ENCODE measurements around the gene TOMM20.
"Not testable (repeated sequence)": the region's sequence is repeated elsewhere in the genome, so short reads cannot be mapped to it uniquely, and the experiment has no call there.

TOMM20 gene

GRCh38 chr1:235078480-235079381 lies 49.9 kb downstream of the TOMM20 start:
- DNase-seq (ENCODE audit: low read depth), result no peak

- no peak for DNase-seq (ENCODE audit: low read depth)
These were observed 50.8 kb downstream of the TOMM20 start for GRCh38 chr1:235077571-235078479.

- DNase-seq (ENCODE audit: low read depth), result no peak
These were observed 51.5 kb downstream of the TOMM20 start for GRCh38 chr1:235077163-235077540.

- DNase-seq (ENCODE audit: low read depth), result no peak
These were observed 52.0 kb downstream of the TOMM20 start for GRCh38 chr1:235076504-235077162.

- DNase-seq (ENCODE audit: low read depth), result no peak
These were observed 52.8 kb downstream of the TOMM20 start for GRCh38 chr1:235075777-235076308.

GRCh38 chr1:235075048-235075776 lies 53.4 kb downstream of the TOMM20 start:
- peak; percentile 58 for DNase-seq (ENCODE audit: low read depth)

- no peak for DNase-seq (ENCODE audit: low read depth)
These were observed 54.1 kb downstream of the TOMM20 start for GRCh38 chr1:235074523-235075047.

GRCh38 chr1:235073968-235074522 lies 54.6 kb downstream of the TOMM20 start:
- no peak for DNase-seq (ENCODE audit: low read depth)

GRCh38 chr1:235073331-235073967 lies 55.2 kb downstream of the TOMM20 start:
- no peak for DNase-seq (ENCODE audit: low read depth)

- not testable (repeated sequence) for DNase-seq (ENCODE audit: low read depth)
These were observed 56.1 kb downstream of the TOMM20 start for GRCh38 chr1:235072577-235072976.

GRCh38 chr1:235072096-235072495 lies 56.5 kb downstream of the TOMM20 start:
- no peak for DNase-seq (ENCODE audit: low read depth)

- no peak for DNase-seq (ENCODE audit: low read depth)
These were observed 57.8 kb downstream of the TOMM20 start for GRCh38 chr1:235070819-235071218.

- DNase-seq (ENCODE audit: low read depth), result peak; percentile 67
These were observed 58.8 kb downstream of the TOMM20 start for GRCh38 chr1:235069577-235070563.

- no peak for DNase-seq (ENCODE audit: low read depth)
These were observed 59.5 kb downstream of the TOMM20 start for GRCh38 chr1:235069176-235069575.

GRCh38 chr1:235068158-235069121 lies 60.2 kb downstream of the TOMM20 start:
- no peak for DNase-seq (ENCODE audit: low read depth)

GRCh38 chr1:235067396-235068157 lies 61.1 kb downstream of the TOMM20 start:
- peak; percentile 95 for DNase-seq (ENCODE audit: low read depth)

Measured in HS-27A (cell line).